ENCODE data around the gene RNF213.

Gene RNF213

DNA sequence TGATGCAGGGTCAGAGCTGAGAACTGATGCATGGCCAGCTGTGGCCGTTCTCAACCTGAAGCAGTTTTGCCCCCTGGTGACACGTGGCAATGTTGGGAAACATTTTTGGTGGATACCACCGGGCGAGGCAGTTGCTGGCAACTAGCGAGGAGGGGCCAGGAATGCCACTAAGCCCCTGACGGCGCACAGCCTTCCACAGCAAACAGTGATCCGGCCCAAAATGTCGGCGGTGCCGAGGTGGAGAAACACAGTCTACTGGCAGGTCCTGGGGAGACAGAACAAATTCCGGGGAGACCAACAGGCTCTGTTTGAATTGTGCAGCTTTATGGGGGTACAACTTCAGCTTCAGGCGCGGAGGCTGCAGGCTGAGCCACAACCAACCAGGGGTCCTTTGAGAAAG, 32.2 kb upstream of the RNF213 start (continued):
- TF ChIP-seq, protein P1, sequence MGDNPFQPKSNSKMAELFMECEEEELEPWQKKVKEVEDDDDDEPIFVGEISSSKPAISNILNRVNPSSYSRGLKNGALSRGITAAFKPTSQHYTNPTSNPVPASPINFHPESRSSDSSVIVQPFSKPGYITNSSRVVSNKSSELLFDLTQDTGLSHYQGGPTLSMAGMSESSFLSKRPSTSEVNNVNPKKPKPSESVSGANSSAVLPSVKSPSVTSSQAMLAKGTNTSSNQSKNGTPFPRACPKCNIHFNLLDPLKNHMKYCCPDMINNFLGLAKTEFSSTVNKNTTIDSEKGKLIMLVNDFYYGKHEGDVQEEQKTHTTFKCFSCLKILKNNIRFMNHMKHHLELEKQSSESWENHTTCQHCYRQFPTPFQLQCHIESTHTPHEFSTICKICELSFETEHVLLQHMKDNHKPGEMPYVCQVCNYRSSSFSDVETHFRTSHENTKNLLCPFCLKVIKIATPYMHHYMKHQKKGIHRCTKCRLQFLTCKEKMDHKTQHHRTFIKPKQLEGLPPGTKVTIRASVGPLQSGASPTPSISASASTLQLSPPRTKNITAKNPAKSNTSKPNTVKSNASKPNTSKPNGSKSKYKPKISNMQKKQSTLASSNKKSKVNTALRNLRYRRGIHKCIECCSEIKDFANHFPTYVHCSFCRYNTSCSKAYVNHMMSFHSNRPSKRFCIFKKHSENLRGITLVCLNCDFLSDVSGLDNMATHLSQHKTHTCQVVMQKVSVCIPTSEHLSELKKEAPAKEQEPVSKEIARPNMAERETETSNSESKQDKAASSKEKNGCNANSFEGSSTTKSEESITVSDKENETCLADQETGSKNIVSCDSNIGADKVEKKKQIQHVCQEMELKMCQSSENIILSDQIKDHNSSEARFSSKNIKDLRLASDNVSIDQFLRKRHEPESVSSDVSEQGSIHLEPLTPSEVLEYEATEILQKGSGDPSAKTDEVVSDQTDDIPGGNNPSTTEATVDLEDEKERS (tag by site-specific recombination; IDR thresholded peaks at IDR 0.05), result no peak
- no peak for TF ChIP-seq ZNF114 (tag by site-specific recombination; IDR thresholded peaks at IDR 0.05)
- TF ChIP-seq ZNF792 (tag by site-specific recombination; IDR thresholded peaks at IDR 0.05), result no peak
- TF ChIP-seq SP7 (tag by site-specific recombination; IDR thresholded peaks at IDR 0.05), result no peak
- TF ChIP-seq RBAK (tag by site-specific recombination; IDR thresholded peaks at IDR 0.05), result no peak
- TF ChIP-seq, protein P2, sequence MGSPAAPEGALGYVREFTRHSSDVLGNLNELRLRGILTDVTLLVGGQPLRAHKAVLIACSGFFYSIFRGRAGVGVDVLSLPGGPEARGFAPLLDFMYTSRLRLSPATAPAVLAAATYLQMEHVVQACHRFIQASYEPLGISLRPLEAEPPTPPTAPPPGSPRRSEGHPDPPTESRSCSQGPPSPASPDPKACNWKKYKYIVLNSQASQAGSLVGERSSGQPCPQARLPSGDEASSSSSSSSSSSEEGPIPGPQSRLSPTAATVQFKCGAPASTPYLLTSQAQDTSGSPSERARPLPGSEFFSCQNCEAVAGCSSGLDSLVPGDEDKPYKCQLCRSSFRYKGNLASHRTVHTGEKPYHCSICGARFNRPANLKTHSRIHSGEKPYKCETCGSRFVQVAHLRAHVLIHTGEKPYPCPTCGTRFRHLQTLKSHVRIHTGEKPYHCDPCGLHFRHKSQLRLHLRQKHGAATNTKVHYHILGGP (tag by site-specific recombination; IDR thresholded peaks at IDR 0.05), result no peak
- no peak for TF ChIP-seq KLF7 (tag by site-specific recombination; IDR thresholded peaks at IDR 0.05; ENCODE audit: borderline replicate concordance)
- TF ChIP-seq, protein P3, sequence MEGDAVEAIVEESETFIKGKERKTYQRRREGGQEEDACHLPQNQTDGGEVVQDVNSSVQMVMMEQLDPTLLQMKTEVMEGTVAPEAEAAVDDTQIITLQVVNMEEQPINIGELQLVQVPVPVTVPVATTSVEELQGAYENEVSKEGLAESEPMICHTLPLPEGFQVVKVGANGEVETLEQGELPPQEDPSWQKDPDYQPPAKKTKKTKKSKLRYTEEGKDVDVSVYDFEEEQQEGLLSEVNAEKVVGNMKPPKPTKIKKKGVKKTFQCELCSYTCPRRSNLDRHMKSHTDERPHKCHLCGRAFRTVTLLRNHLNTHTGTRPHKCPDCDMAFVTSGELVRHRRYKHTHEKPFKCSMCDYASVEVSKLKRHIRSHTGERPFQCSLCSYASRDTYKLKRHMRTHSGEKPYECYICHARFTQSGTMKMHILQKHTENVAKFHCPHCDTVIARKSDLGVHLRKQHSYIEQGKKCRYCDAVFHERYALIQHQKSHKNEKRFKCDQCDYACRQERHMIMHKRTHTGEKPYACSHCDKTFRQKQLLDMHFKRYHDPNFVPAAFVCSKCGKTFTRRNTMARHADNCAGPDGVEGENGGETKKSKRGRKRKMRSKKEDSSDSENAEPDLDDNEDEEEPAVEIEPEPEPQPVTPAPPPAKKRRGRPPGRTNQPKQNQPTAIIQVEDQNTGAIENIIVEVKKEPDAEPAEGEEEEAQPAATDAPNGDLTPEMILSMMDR (tag by site-specific recombination; IDR thresholded peaks at IDR 0.05), result no peak
- no peak for TF ChIP-seq ZNF223 (tag by site-specific recombination; IDR thresholded peaks at IDR 0.05)
- no peak for TF ChIP-seq ZNF510 (tag by site-specific recombination; IDR thresholded peaks at IDR 0.05; ENCODE audit: insufficient replicate concordance)
- TF ChIP-seq ZNF600 (tag by site-specific recombination; IDR thresholded peaks at IDR 0.05), result no peak
- TF ChIP-seq MEIS1 (CRISPR knock-in tag; IDR thresholded peaks at IDR 0.05; ENCODE audit: borderline replicate concordance), result no peak
- TF ChIP-seq, protein P4, sequence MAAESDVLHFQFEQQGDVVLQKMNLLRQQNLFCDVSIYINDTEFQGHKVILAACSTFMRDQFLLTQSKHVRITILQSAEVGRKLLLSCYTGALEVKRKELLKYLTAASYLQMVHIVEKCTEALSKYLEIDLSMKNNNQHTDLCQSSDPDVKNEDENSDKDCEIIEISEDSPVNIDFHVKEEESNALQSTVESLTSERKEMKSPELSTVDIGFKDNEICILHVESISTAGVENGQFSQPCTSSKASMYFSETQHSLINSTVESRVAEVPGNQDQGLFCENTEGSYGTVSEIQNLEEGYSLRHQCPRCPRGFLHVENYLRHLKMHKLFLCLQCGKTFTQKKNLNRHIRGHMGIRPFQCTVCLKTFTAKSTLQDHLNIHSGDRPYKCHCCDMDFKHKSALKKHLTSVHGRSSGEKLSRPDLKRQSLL (tag by site-specific recombination; IDR thresholded peaks at IDR 0.05), result no peak
- TF ChIP-seq, protein P5, sequence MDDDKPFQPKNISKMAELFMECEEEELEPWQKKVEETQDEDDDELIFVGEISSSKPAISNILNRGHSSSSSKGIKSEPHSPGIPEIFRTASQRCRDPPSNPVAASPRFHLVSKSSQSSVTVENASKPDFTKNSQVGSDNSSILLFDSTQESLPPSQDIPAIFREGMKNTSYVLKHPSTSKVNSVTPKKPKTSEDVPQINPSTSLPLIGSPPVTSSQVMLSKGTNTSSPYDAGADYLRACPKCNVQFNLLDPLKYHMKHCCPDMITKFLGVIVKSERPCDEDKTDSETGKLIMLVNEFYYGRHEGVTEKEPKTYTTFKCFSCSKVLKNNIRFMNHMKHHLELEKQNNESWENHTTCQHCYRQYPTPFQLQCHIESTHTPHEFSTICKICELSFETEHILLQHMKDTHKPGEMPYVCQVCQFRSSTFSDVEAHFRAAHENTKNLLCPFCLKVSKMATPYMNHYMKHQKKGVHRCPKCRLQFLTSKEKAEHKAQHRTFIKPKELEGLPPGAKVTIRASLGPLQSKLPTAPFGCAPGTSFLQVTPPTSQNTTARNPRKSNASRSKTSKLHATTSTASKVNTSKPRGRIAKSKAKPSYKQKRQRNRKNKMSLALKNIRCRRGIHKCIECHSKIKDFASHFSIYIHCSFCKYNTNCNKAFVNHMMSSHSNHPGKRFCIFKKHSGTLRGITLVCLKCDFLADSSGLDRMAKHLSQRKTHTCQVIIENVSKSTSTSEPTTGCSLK (tag by site-specific recombination; IDR thresholded peaks at IDR 0.05), result no peak

DNA sequence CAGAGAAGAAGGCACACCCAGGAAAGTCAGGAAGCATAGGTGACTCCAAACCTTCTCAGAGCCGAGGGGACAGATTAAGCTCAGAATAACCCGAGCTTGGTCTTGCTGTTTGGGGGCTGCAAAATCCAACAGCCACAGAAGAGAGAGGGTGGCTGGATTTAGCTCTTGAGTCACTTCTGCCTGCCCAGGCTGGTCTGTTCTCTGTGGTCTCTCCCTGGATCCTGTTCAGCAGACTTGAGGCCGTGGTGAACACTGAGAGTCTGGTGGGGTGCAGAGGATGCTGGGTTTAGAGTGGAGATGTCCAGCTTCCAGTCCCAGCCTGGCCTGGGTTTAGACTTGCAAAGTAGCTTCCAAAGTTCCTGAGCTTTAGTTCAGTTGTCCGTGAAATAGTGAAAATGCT, 31.6 kb upstream of the RNF213 start:
- ChIA-PET CTCF (no interaction called here), POLR2A (no interaction called here)
- Histone ChIP-seq H3K4me1 (ENCODE audit: control insufficient read depth, insufficient read depth, low read length) (no peaks in the 10 kb centered on the region), H3K4me3 (ENCODE audit: low read depth, low read length) (no peak overlapping the region), H3K9me3 (ENCODE audit: control insufficient read depth, insufficient read depth, low read depth, low read length) (no peaks in the 10 kb centered on the region), H3K36me3 (ENCODE audit: control insufficient read depth in 2 of 2, insufficient read depth in 1 of 2, low read length in 2 of 2) (peaks cover 20 to 58% of the 10 kb centered on the region in 2 experiments), H3K27ac (ENCODE audit: extremely low read depth, low read depth, low read length) (no peak overlapping the region)
- TF ChIP-seq, protein P6, sequence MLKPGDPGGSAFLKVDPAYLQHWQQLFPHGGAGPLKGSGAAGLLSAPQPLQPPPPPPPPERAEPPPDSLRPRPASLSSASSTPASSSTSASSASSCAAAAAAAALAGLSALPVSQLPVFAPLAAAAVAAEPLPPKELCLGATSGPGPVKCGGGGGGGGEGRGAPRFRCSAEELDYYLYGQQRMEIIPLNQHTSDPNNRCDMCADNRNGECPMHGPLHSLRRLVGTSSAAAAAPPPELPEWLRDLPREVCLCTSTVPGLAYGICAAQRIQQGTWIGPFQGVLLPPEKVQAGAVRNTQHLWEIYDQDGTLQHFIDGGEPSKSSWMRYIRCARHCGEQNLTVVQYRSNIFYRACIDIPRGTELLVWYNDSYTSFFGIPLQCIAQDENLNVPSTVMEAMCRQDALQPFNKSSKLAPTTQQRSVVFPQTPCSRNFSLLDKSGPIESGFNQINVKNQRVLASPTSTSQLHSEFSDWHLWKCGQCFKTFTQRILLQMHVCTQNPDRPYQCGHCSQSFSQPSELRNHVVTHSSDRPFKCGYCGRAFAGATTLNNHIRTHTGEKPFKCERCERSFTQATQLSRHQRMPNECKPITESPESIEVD (tag by site-specific recombination; IDR thresholded peaks at IDR 0.05), result no peak
- TF ChIP-seq, protein P7, sequence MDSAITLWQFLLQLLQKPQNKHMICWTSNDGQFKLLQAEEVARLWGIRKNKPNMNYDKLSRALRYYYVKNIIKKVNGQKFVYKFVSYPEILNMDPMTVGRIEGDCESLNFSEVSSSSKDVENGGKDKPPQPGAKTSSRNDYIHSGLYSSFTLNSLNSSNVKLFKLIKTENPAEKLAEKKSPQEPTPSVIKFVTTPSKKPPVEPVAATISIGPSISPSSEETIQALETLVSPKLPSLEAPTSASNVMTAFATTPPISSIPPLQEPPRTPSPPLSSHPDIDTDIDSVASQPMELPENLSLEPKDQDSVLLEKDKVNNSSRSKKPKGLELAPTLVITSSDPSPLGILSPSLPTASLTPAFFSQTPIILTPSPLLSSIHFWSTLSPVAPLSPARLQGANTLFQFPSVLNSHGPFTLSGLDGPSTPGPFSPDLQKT (IDR thresholded peaks at IDR 0.05; ENCODE audit: borderline replicate concordance, low read depth, low read length), result no peak
- TF ChIP-seq ZNF830 (tag by site-specific recombination; IDR thresholded peaks at IDR 0.05; ENCODE audit: low read depth), result no peak
- no peak for TF ChIP-seq ZBTB48 (tag by site-specific recombination; IDR thresholded peaks at IDR 0.05)
- TF ChIP-seq ZXDB (tag by site-specific recombination; IDR thresholded peaks at IDR 0.05), result no peak
- TF ChIP-seq, protein P2 (tag by site-specific recombination; IDR thresholded peaks at IDR 0.05), result no peak
- no peak for TF ChIP-seq ZNF623 (tag by site-specific recombination; IDR thresholded peaks at IDR 0.05)
- TF ChIP-seq ZBTB17 (tag by site-specific recombination; IDR thresholded peaks at IDR 0.05), result no peak
- TF ChIP-seq HOXA7 (CRISPR knock-in tag; IDR thresholded peaks at IDR 0.05; ENCODE audit: borderline replicate concordance), result no peak
- TF ChIP-seq GLI4 (tag by site-specific recombination; IDR thresholded peaks at IDR 0.05), result no peak
- no peak for TF ChIP-seq ZNF747 (tag by site-specific recombination; IDR thresholded peaks at IDR 0.05)

Data from HEK293 (cell line).